Measurements from ENCODE around the gene GATA6.

The GATA6 gene

DNA sequence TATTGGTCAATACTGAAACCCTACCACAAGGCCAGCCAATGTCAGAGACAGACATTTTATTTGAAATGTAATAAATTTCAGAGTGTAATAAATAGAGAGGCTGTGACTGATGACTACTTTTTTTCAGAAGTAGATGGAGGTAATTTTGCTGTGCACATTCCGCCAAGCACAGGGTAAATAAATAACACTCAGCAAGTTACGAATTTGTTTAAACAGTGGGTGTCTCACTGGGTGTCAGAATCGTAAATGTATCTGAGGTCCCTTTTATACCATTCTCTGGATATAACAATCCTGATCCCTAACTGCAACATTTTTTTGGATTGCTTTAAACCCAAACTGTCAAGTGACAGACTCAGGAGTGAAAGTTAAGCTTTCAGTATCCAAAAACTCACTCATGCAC lies 74.1 kb downstream of the GATA6 start:
- DNase-seq (ENCODE audit: low read depth), result no peak

DNA sequence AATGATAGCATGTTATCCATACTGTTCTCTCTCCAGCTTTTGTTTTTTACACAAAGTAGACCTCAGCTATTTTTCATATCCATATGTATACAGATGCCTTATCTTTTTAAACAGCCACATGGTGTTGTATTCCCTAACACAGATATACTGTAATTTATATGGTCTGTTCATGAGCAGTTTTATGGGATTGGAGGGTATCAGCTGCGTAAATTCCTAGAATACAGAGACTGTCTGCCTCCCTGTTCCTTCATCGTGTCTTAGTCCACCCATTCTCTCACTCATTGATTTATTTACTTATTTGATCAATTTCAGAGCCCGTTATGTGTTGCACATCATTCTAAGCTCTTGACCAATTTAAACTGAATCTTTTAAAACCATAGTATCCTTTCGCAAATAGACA lies 80.6 kb downstream of the GATA6 start:
- no peak for DNase-seq (ENCODE audit: low read depth)

DNA sequence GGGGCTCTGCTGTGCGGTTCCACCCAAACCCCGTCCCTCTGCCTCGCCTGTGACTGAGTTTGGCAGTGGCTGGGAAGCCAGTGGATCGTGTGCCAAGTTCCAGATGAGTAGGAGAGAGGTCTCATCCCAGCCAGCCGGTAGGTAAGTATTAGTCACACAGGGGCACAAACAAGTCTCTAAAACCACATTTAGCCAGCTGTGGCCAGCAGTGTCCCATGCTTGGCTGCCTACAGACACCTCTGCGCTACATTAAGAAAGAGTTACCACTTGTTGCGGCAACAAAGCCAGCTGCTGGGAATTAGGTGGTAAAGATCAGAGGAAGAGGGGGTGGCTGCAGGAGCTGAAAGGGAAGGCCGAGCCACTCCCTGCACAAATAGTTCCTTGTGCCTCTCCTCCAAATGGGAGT lies 81.2 kb downstream of the GATA6 start:
- no peak for DNase-seq (ENCODE audit: low read depth)

Data from stimulated activated CD8-positive, alpha-beta memory T cell treated with anti-CD3 and anti-CD28 coated beads, Interleukin-12 subunit alpha, Interleukin-12 subunit beta, amount 100 ng/mL, for 1 hour (primary cell).